DMS114 treated with DMSO at 0.1 percent for 48 hours (cell line): ENCODE data around the gene ATF7.
"Not testable (repeated sequence)": the region's sequence is repeated elsewhere in the genome, so short reads cannot be mapped to it uniquely, and the experiment has no call there.

ENCODE experiments used
- DNase-seq: peaks from one replicate; lab custom pipeline; 2025; ENCODE audit not compliant: unreplicated experiment; lab: John Stamatoyannopoulos, UW

The ATF7 gene

DNA sequence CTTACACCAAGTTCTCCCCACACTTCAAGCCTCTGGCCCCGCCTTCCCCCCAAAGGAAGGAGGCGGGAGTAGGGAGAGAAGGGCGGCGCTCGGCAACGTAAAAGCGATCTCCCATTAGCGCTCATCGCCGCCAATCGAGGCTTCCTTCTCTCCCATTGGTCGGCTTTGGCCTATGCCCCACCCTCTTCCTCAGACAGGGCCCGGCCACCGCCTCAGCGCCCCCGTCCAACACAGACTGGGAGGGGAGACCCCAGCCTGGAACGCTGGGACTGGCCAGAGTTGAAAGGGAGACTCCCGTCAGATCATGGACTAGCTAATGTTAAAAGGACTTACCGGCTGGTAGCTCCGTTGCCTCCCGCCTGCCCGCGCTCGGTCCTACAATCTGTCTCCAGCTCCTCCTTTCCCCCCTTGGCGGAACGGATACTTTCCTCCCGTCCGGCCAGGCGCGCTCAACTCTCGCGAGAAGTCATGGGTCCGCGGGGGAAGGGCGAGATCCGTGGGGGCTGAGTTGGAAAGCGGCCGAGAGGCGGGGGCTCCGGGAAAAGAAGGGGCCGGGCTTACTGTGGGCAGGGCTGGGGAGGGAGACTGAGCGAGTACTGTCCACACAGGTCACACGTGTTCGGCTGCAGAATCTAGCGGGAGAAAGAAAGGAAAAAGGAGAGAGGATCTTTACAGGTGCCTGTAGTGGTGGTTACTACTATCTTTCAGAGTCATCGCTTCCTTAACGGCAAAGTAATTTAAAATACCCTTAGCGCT, at the start of gene ATF7:
ATF7 (minus strand) TSS at position 437 of the 756 bp plus-strand sequence. CDS start 25,382 bp downstream, outside the sequence.
- DNase-seq, result peak; percentile 97

DNA sequence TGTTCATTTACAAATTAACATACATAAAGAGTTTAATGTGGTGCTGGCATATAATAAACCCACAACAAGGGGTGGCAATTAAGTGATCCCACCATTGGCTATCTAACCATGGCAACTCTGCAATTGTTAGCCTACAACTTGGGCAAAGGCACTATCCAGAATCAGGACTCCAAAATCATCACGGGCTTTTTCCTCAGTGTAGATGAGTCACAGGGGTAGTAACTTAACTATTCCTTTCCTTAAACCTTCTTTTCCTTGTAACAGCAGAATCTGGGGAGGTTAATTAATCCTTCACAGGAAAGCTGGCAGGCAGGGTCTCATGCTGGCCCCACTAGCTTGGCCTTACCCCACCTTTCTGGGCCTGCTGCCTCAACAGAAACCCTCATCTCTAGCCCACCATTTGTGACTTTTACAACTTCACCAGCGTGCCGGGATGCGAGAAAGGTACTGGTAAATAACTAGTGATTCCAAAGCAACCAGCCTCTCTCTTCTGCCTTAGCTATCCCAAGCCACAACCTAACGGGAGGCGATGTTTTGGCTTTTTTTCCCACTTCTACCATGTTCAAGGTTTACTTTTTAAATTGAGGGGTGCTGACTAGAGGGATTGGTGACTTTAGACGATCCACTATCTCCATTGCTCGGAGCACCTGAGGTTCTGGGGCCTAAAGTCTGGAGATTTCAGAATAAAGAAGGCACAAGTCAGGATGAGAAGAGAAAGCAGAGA, 49.0 kb upstream of the ATF7 start:
- no peak for DNase-seq

GRCh38 chr12:53670971-53671370, 44.8 kb upstream of the ATF7 start:
- DNase-seq, result no peak

- no peak for DNase-seq
Observed at GRCh38 chr12:53670308-53670707, 44.1 kb upstream of the ATF7 start.

- no peak for DNase-seq
Observed at GRCh38 chr12:53667080-53667479, 40.9 kb upstream of the ATF7 start.

- no peak for DNase-seq
Observed at GRCh38 chr12:53664936-53665335, 38.8 kb upstream of the ATF7 start.

- DNase-seq, result no peak
Observed at GRCh38 chr12:53664191-53664590, 38.0 kb upstream of the ATF7 start.

DNA sequence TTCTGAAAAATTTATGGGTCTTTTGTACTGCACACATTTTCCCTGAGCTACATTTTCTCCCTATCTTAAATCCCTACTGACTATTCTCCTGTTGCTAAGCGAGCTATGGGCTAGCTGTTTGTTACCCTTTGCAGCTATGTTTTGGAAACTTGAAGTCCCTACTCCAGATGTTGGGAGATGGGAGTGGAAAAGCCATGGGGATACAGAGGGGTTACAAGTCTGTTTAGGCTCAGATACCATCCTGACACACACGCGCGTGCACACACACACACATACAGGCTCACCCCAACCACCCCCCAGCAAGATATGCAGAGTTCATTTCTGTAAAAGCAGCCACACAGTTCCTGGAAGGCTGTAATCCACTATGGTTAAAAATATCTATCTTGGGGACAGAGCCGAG, 33.9 kb upstream of the ATF7 start:
- no peak for DNase-seq

GRCh38 chr12:53659571-53659981, 33.4 kb upstream of the ATF7 start:
- DNase-seq, result no peak

- no peak for DNase-seq
Observed at GRCh38 chr12:53659011-53659551, 32.9 kb upstream of the ATF7 start.

DNA sequence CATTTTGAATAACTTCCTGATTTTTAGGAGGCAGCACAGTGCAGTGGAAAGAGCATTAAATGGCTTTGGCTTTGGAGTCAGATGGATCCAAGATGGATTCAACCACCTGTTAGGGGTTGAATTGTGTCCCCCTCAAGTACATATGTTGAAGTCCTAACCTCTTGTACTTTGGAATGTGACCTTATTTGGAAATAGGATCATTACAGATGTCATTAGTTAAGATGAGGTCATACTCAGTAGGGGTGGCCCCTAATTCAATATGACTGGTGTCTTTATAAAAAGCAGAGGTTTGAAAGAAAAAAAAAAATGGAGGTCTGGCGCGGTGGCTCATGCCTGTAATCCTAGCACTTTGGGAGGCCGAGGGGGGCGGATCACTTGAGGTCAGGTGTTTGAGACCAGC, 30.9 kb upstream of the ATF7 start:
- DNase-seq, result no peak

GRCh38 chr12:53653595-53653994, 27.4 kb upstream of the ATF7 start:
- no peak for DNase-seq

DNA sequence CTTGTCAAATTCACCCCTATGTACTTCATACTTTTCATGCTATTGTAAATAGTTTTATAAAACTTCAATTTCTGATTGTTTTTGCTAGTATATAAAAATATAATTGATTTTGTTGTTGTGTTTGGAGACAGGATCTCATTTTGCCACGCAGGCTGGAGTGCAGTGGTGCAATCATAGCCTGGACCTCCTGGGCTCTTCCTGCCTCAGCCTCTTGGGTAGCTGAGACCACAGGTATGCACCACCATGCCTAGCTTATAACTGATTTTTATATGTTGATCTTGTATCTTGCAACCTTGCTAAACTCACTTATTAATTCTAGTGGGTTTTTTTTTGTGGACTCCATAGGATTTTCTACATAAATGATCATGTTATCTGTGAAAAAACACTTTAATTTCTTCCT, 26.2 kb upstream of the ATF7 start:
- DNase-seq, result no peak

- no peak for DNase-seq
Observed at GRCh38 chr12:53651737-53652136, 25.6 kb upstream of the ATF7 start.

GRCh38 chr12:53646300-53646699, 20.1 kb upstream of the ATF7 start:
- not testable (repeated sequence) for DNase-seq

GRCh38 chr12:53645165-53645564, 19.0 kb upstream of the ATF7 start:
- no peak for DNase-seq

- no peak for DNase-seq
Observed at GRCh38 chr12:53644133-53644532, 18.0 kb upstream of the ATF7 start.

DNA sequence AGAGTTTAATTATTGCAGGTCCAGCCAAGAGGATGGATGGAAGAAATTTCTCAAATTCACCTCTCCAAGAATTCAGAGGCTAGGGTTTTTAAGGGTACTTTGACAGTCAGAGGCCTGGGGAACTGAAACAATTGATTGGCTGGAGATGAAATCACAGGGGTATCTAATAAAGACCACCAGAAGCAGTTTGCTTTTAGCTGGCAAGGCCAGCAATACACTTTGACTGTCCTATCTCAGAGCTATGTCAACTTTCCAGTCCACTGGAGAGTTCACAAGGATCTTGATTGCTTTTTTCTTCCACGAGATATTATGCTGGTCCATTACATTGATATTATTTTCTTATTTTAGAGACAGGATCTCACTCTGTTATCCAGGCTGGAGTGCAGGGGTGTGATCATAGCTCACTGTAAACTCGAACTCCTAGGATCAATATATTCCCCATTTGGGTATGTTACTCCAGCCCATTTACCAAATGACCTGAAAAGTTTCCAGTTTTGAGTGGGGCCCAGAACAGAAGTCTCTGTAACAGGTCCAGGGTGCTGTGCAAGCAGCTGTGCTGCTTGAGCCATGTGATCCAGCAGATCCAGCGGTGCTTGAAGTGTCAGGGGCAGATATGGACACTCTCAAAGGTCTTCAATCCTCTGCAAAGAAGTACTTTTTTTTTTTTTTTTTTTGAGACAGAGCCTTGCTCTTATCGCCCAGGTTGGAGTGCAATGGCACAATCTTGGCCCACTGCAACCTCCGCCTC, 17.2 kb upstream of the ATF7 start:
- no peak for DNase-seq

GRCh38 chr12:53638057-53638456, 11.9 kb upstream of the ATF7 start:
- no peak for DNase-seq

DNA sequence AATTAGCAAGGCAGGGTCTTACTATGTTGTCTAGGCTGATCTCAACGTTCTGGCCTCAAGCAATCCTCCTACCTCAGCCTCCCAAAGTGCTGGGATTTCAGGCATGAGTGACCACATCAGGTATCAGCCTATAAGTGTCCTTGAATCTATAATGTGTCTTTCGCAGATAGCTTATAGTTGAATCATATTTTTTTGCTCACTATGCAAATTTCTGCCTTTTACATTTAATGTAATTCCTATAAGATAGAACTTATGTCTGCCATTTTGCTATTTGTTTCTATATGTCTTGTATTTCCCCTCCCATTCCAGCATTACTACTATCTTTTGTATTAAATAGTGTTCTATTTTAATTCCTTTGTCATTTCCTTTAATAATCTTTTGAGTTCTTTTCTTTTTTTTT, 10.5 kb upstream of the ATF7 start:
- DNase-seq, result no peak

GRCh38 chr12:53635708-53636107, 9.5 kb upstream of the ATF7 start:
- not testable (repeated sequence) for DNase-seq

- no peak for DNase-seq
Observed at GRCh38 chr12:53631721-53632120, 5.5 kb upstream of the ATF7 start.
